Heart left ventricle (tissue), 16 donors: ENCODE data around the gene APP. TPM values are rescaled to one million over a fixed set of nuclear protein-coding genes. Genes with fewer than 3 reads are reported as not detected.

Experiments
- ATAC-seq, 4 donors: fragments of 200-7000 bp; cut with Tn5 transposase; one replicate each; pipeline ENCODE4 v1.9.1; 2020 to 2022; ENCODE audit warnings: moderate library complexity in 4 of 4, mild to moderate bottlenecking in 3 of 4, moderate number of reproducible peaks in 1 of 4
- DNase-seq, 5 donors: peaks; one replicate each; pipeline ENCODE4 v3.0.0-alpha.2; 2020
- H3K27ac ChIP-seq, 12 donors: fragments of 200-600 bp; sonication (generic) in 4 of 12; one replicate each; pipeline versions ENCODE4 v1.5.0 to v1.8.0; 2016 to 2022; ENCODE audit warnings: mild to moderate bottlenecking in 2 of 12
- H3K27me3 ChIP-seq, 9 donors: fragments of 200-600 bp; sonication (generic) in 2 of 9; one replicate each; pipeline versions ENCODE4 v1.5.1 to v1.8.0; 2016 to 2022; ENCODE audit warnings: mild to moderate bottlenecking in 3 of 9
- H3K36me3 ChIP-seq, 9 donors: fragments of 200-600 bp; sonication (generic) in 2 of 9; one replicate each; pipeline versions ENCODE4 v1.5.0 to v1.8.0; 2018 to 2022; ENCODE audit warnings: mild to moderate bottlenecking in 2 of 9
- H3K4me1 ChIP-seq, 12 donors: fragments of 200-600 bp; sonication (generic) in 4 of 12; one replicate each; pipeline versions ENCODE4 v1.5.0 to v1.8.0; 2016 to 2022; ENCODE audit warnings: mild to moderate bottlenecking in 3 of 12
- H3K4me3 ChIP-seq, 12 donors: fragments of 200-600 bp; sonication (generic) in 4 of 12; one replicate each; pipeline versions ENCODE4 v1.5.0 to v1.8.0; 2017 to 2022; ENCODE audit warnings: mild to moderate bottlenecking in 9 of 12, moderate library complexity in 4 of 12
- H3K9me3 ChIP-seq, 12 donors: fragments of 200-600 bp; sonication (generic) in 4 of 12; one replicate each; pipeline versions ENCODE4 v1.5.0 to v1.8.0; 2016 to 2022; ENCODE audit warnings: mild to moderate bottlenecking in 1 of 12
- CTCF ChIP-seq, 12 donors: fragments of 200-600 bp; sonication (generic) in 4 of 12; IDR thresholded peaks; one replicate each; pipeline versions ENCODE4 v1.5.0 to v1.8.0; 2018 to 2022; ENCODE audit warnings: antibody characterized with exemption in 12 of 12, mild to moderate bottlenecking in 5 of 12
- POLR2A ChIP-seq, 2 donors: fragments of 450-650 bp; IDR thresholded peaks; one replicate each; pipeline ENCODE4 v1.6.1; 2017; ENCODE audit warnings: antibody characterized with exemption in 2 of 2, mild to moderate bottlenecking in 2 of 2, moderate library complexity in 2 of 2
- WGBS, 4 donors: extraction: QIAGEN DNeasy Blood & Tissue Kit in 2 of 4; methylation state at CpG; one replicate each; pipeline versions ENCODE4 v1.1.5 to v1.1.7; 2013 to 2018; 5-methylcytosine and 5-hydroxymethylcytosine counted together
- intact Hi-C, 10 donors: fragments of 100-400 bp; cut with DNase I; formaldehyde crosslinking; loops; one replicate each; pipeline versions ENCODE4 v1.11.1 to v1.14.2; 2022
- polyA plus RNA-seq, 2 donors: library from polyadenylated mRNA; stranded (reverse); fragments of 200-250 nt; gene quantifications; one replicate each; pipeline ENCODE4 v1.2.3, GENCODE V29; 2013
- total RNA-seq, 9 donors: library from RNA; depleted of rRNA in 2 of 9; stranded (reverse); fragments of >200 nt in 2 of 9; fragmentation: NEBNext Ultra II Directional in 3 of 9; extraction: Animal tissue kit (Norgen Biotek cat#: 25700) in 3 of 9; gene quantifications; one replicate each; pipeline versions ENCODE4 v1.1.0 to v1.2.4, GENCODE V29; 2016 to 2023
- donor health status: ischemic (EF 13 %, LVEDD 7.1; RV severe dilation, severe dysfunction).
- donor health status: healthy with polysubstance abuse.
- donor health status: DM: no; HTN: yes; CAD: no.
- donor health status: DM: no; HTN: no; CAD: no.
- donor health status: ischemic (EF 25% LVEDD 6.9; RV normal size, moderate dysfunction).
- donor health status: ischemic (EF 25% LVEDD 5.7; RV mildly dilated, moderate dysfunction).
- donor health status: healthy.
- donor health status: DM: yes; HTN: yes; CAD: no.
- donor health status: ischemic (EF 35%, LVEDD 5.7; RV mildly dilated, moderate dysfunction).
- donor health status: nonischemic (EF 11% LVEDD 7.7; RV severe dilation, severe dysfunction).
- donor health status: DM: yes; HTN: yes; CAD: no.
- donor health status: PGD.
- donor health status: ischemic (EF 29% LVEDD 5.4; RV normal size, mild dysfunction).
- donor health status: nonischemic (EF 23%, LVEDD 6.1; RV moderate dilation, normal function).

The APP gene
- total and polyA plus RNA-seq, 11 donors = 103 to 467 (median 373) TPM

DNA sequence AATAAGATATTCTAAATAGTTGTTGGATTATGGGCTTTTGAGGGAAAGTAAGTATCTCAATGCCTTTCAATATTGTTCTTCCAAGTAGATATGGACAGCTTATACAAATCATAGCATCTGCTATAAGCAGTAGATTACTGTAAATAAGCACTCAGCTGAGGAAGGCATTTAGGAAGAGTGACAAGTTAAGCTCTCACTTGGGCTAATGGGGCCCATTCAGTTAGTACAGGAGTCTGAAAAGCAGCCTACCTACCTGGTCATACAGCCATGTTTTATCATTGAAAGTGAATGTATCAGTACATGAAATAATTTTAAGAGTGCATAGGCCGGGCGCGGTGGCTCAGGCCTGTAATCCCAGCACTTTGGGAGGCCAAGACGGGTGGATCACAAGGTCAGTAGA, 73.1 kb downstream of the APP start:
- H3K36me3 ChIP-seq = no peaks in the 10 kb centered on the region
- H3K27ac ChIP-seq = no peak overlapping the region
- DNase-seq (no peak), ATAC-seq (no peak)
- peaks cover 0 to 14% (median 0%) of the 10 kb centered on the region in 12 donors for H3K4me1 ChIP-seq
- H3K27me3 ChIP-seq = no peaks in the 10 kb centered on the region
- TF ChIP-seq CTCF (IDR thresholded peaks at IDR 0.05) = no peak
- no peak for TF ChIP-seq POLR2A (IDR thresholded peaks at IDR 0.05)
- H3K9me3 ChIP-seq = no peaks in the 10 kb centered on the region
- 98 to 99% (median 99%) methylated on average over 4 of the region's 4 CpGs for WGBS, 4 donors
- intact Hi-C loops = no loop called here
- H3K4me3 ChIP-seq = no peak overlapping the region

DNA sequence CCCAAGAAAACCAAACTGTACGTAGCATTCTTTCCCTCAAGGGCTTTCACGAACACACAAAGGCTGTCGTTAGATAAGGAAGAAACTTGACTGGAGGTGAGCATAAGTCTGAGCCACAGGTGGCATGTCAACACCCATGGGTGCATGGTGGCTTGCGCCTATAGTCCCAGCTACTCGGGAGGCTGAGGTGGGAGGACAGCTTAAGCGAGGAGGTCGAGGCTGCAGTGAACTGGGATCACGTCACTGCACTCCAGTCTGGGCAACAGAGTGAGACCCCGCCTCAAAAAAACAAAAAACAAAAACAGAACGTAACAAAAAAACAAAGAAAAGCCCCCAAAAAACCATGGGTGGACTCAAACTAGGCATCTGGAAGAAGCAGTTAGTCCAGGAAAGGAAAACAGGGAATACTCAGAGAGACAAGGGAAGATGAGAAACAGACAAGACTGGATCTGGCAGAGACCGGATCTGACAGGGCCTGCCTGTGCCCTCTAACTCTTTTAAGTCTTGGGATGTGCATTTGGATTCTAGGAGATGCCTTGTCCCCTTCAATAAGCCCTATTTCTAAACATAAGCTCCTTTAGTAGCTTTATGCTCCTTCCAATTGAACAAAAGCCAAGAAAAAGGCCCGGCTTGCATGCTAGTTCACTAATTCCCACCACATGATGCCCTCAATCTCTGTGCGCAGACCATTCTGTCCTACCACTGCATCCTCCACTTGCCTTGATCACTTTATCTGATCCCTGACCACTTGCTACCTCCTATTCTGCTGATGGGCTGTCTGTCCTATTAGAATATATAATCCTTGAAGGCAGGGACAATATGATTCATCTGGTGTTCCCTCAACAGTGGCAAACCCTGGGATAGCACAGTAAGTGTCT, 73.8 kb downstream of the APP start:
- no peaks in the 10 kb centered on the region for H3K27me3 ChIP-seq
- H3K36me3 ChIP-seq = no peaks in the 10 kb centered on the region
- H3K4me3 ChIP-seq = no peak overlapping the region
- peaks cover 0 to 14% (median 0%) of the 10 kb centered on the region in 12 donors for H3K4me1 ChIP-seq
- no peaks in the 10 kb centered on the region for H3K9me3 ChIP-seq
- ATAC-seq = no peak
- 87 to 94% (median 93%) methylated on average over 13 of the region's 13 CpGs for WGBS, 4 donors
- DNase-seq = no peak
- intact Hi-C loops = no loop called here
- no peak overlapping the region for H3K27ac ChIP-seq
- TF ChIP-seq POLR2A (IDR thresholded peaks at IDR 0.05) (no peak), CTCF (IDR thresholded peaks at IDR 0.05) (no peak)

DNA sequence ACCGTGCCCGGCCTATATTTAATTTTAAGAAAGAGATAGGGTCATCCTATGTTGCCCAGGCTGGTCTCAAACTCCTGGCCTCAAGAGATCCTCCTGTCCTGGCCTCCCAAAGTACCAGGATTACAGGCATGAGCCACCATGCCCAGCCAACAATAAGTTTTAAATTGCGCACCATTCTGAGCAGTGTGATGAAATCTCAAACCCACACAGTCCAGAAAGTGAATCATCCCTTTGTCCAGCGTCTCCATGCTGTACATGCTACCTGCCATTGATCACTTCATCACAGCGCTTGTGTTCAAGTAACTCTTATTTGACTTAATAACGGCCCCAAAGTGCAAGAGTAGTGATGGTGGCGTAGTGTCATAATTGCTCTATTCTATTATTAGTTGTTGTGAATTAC, 75.4 kb downstream of the APP start:
- WGBS, 4 donors = 91 to 97% (median 96%) methylated on average over 7 of the region's 7 CpGs
- no peak for TF ChIP-seq POLR2A (IDR thresholded peaks at IDR 0.05)
- no peak for TF ChIP-seq CTCF (IDR thresholded peaks at IDR 0.05)
- no peaks in the 10 kb centered on the region for H3K27me3 ChIP-seq
- H3K36me3 ChIP-seq = no peaks in the 10 kb centered on the region
- peaks cover 0 to 13% (median 0%) of the 10 kb centered on the region in 12 donors for H3K4me1 ChIP-seq
- no peak for ATAC-seq
- no peak overlapping the region for H3K4me3 ChIP-seq
- DNase-seq = no peak
- intact Hi-C loops = no loop called here
- no peak overlapping the region for H3K27ac ChIP-seq
- H3K9me3 ChIP-seq = no peaks in the 10 kb centered on the region

- WGBS, 4 donors = 79 to 88% (median 83%) methylated on average over 3 of the region's 3 CpGs
- no peak for TF ChIP-seq CTCF (IDR thresholded peaks at IDR 0.05)
- no peak for TF ChIP-seq POLR2A (IDR thresholded peaks at IDR 0.05)
- Histone ChIP-seq H3K36me3 (peaks cover 0 to 17% (median 10%) of the 10 kb centered on the region in 9 donors), H3K9me3 (no peaks in the 10 kb centered on the region), H3K27me3 (no peaks in the 10 kb centered on the region), H3K4me3 (no peak overlapping the region), H3K27ac (no peak overlapping the region), H3K4me1 (peaks cover 0 to 3% (median 0%) of the 10 kb centered on the region in 12 donors)
- ATAC-seq (no peak), DNase-seq (no peak)
- intact Hi-C loops = no loop called here
These were observed 77.4 kb downstream of the APP start for GRCh38 chr21:26093122-26093521.
